K562 (cell line): ENCODE data around the gene ILK. TPM values are rescaled to one million over a fixed set of nuclear protein-coding genes. Genes with fewer than 3 reads are reported as not detected.

ENCODE experiments used
- ATAC-seq: fragments of 200-7000 bp; cut with Tn5 transposase; 3 replicates; pipeline ENCODE4 v1.9.1; 2020; ENCODE audit warnings: moderate library complexity
- BruUV-seq: library from RNA; stranded (reverse); fragments of 400-500 nt; replicated peaks from 2 replicates; lab custom pipeline; 2021; lab: Mats Ljungman, UMichigan
- CTCF ChIA-PET: fragments of 300-600 bp; formaldehyde crosslinking; extraction: SDS; loops from one replicate; lab custom pipeline; 2021; ENCODE audit warnings: low intra/inter-chr PET ratio; lab: Yijun Ruan, JAX
- POLR2A ChIA-PET: fragments of 300-600, 350-650 bp; sonication (Branson Sonifier 250); formaldehyde crosslinking; extraction: SDS; loops from one replicate; lab custom pipeline; 2021; ENCODE audit warnings: antibody characterized with exemption, inconsistent platforms; lab: Yijun Ruan, JAX
- DNase-seq, 4 experiments: peaks; one replicate each; pipeline versions ENCODE4 v3.0.0 to v3.0.0-alpha.2; 2011 to 2018; ENCODE audit warnings: low spot score in 3 of 4, mixed read lengths in 3 of 4; ENCODE audit errors: extremely low read depth in 1 of 4
- FAIRE-seq: peaks from 2 replicates; lab custom pipeline; 2011; peaks lifted over from hg19 to GRCh38; lab: Jason Lieb, UNC
- H2AFZ ChIP-seq: 2 replicates; pipeline ENCODE4 v1.6.0; 2011; ENCODE audit warnings: low read depth, low read length, control low read depth, inconsistent platforms
- H3K27ac ChIP-seq: fragments of 200-600 bp; 3 replicates; pipeline ENCODE4 v1.8.0; 2011; ENCODE audit warnings: low read depth, mild to moderate bottlenecking, control low read depth, inconsistent platforms, low read length, moderate library complexity, mixed read lengths; ENCODE audit errors: extremely low read depth
- H3K27me3 ChIP-seq, 2 experiments: fragments of 300-600 bp in 1 of 2; 2 replicates in 1 of 2; 3 replicates in 1 of 2; pipeline versions ENCODE4 v1.6.0 to v1.8.0; 2011; ENCODE audit warnings: inconsistent platforms in 2 of 2, low read length in 2 of 2, mild to moderate bottlenecking in 1 of 2, mixed read lengths in 1 of 2, moderate library complexity in 1 of 2; ENCODE audit not compliant: control insufficient read depth in 2 of 2, insufficient read depth in 2 of 2
- H3K36me3 ChIP-seq: fragments of 300-600 bp; 3 replicates; pipeline ENCODE4 v1.8.0; 2011; ENCODE audit warnings: mild to moderate bottlenecking, low read length, inconsistent platforms; ENCODE audit not compliant: control insufficient read depth, insufficient read depth
- H3K4me1 ChIP-seq, 2 experiments: fragments of 200-600 bp in 1 of 2; replicated peaks in 1 of 2; 2 replicates in 1 of 2; 3 replicates in 1 of 2; pipeline versions ENCODE4 v1.5.1 to v1.8.0; 2011; ENCODE audit warnings: inconsistent platforms in 2 of 2, low read length in 2 of 2, mild to moderate bottlenecking in 1 of 2, mixed read lengths in 1 of 2, moderate library complexity in 1 of 2; ENCODE audit not compliant: control insufficient read depth in 2 of 2, insufficient read depth in 2 of 2
- H3K4me2 ChIP-seq: 2 replicates; pipeline ENCODE4 v1.6.1; 2011; ENCODE audit warnings: low read length, control low read depth, inconsistent platforms, mixed read lengths; ENCODE audit not compliant: insufficient read depth
- H3K4me3 ChIP-seq: fragments of 200-600 bp; sonication (generic), shearing (Covaris generic); 2 replicates; pipeline ENCODE4 v1.5.1; 2016; ENCODE audit warnings: control low read depth, inconsistent platforms
- H3K79me2 ChIP-seq: fragments of 200-600 bp; 3 replicates; pipeline ENCODE4 v1.8.0; 2011; ENCODE audit warnings: low read length, inconsistent platforms; ENCODE audit not compliant: control insufficient read depth, insufficient read depth
- H3K9ac ChIP-seq, 2 experiments: 2 replicates each; pipeline versions ENCODE4 v1.6.0 to v1.6.1; 2011; ENCODE audit warnings: low read depth in 2 of 2, low read length in 2 of 2, control low read depth in 1 of 2, inconsistent platforms in 1 of 2, mild to moderate bottlenecking in 1 of 2, mixed read lengths in 1 of 2; ENCODE audit not compliant: insufficient read depth in 1 of 2
- H3K9me1 ChIP-seq: one replicate; pipeline ENCODE4 v1.6.0; 2011; ENCODE audit warnings: inconsistent platforms, mild to moderate bottlenecking, low read length, moderate library complexity; ENCODE audit not compliant: control insufficient read depth, insufficient read depth
- H3K9me3 ChIP-seq: replicated peaks from 2 replicates; pipeline ENCODE4 v1.5.1; 2011; ENCODE audit warnings: low read depth, low read length, inconsistent platforms; ENCODE audit not compliant: control insufficient read depth, insufficient read depth
- H4K20me1 ChIP-seq: replicated peaks from 2 replicates; pipeline ENCODE4 v1.6.1; 2011; ENCODE audit warnings: low read length, inconsistent platforms, mixed read lengths; ENCODE audit not compliant: control insufficient read depth, insufficient read depth
- ESRRA ChIP-seq: fragments of 450-650 bp; IDR thresholded peaks from 2 replicates; pipeline ENCODE4 v1.6.1; 2014; ENCODE audit warnings: low read depth, mild to moderate bottlenecking, moderate library complexity, borderline replicate concordance
- NR2C1 ChIP-seq, 2 experiments: fragments of 450-650 bp; IDR thresholded peaks; 2 replicates each; pipeline ENCODE4 v1.6.1; 2017; ENCODE audit warnings: mild to moderate bottlenecking in 2 of 2, antibody characterized with exemption in 1 of 2, inconsistent platforms in 1 of 2, missing compliant biosample characterization in 1 of 2, missing genetic modification characterization in 1 of 2
- NR2C2 ChIP-seq, 2 experiments: fragments of 200-800 bp in 1 of 2; sonication (Bioruptor generic) in 1 of 2; sonication (generic) in 1 of 2; formaldehyde crosslinking in 1 of 2; IDR thresholded peaks; 2 replicates each; pipeline versions ENCODE4 v1.6.1 to v1.8.0; 2016 to 2022; ENCODE audit warnings: mild to moderate bottlenecking in 1 of 2, missing compliant biosample characterization in 1 of 2, missing genetic modification characterization in 1 of 2, missing genetic modification reagents in 1 of 2
- POLR2G ChIP-seq: fragments of 200-400 bp; formaldehyde crosslinking; IDR thresholded peaks from 2 replicates; pipeline ENCODE4 v1.6.1; 2017; ENCODE audit warnings: low read depth, mild to moderate bottlenecking, antibody characterized with exemption, low read length, moderate library complexity
- WGBS: fragments of 100-300 bp; shearing (Covaris generic); methylation state at CpG from one replicate; pipeline ENCODE4 v1.1.6; 2016; ENCODE audit warnings: low coverage, mixed read lengths; ENCODE audit not compliant: insufficient coverage; ENCODE audit errors: missing lambda C conversion rate; 5-methylcytosine and 5-hydroxymethylcytosine counted together
- in situ Hi-C: fragments of 300-500 bp; cut with MboI; formaldehyde crosslinking; loops from 4 replicates; pipeline ENCODE4 v1.15.0; 2018; ENCODE audit warnings: inconsistent platforms, mixed read lengths
- intact Hi-C: fragments of 100-400 bp; cut with micrococcal nuclease; formaldehyde crosslinking; loops from 2 replicates; pipeline ENCODE4 v1.14.2; 2022
- polyA plus RNA-seq, 8 experiments: library from polyadenylated mRNA; depleted of rRNA in 4 of 8; stranded (reverse) in 5 of 8; unstranded in 3 of 8; fragments of >200 nt; fragmentation: Nextera tagmentation in 2 of 8; fragmentation: Illumina TruSeq in 1 of 8; extraction: Ambion mirVana in 2 of 8; extraction: Trizol in 1 of 8; gene quantifications; 2 replicates each; pipeline versions ENCODE4 v1.2.1 to v1.2.3, GENCODE V29; 2011 to 2014; ENCODE audit warnings: inconsistent platforms in 1 of 8, missing spikeins in 1 of 8
- total RNA-seq, 7 experiments: library from RNA; depleted of rRNA in 6 of 7; stranded (reverse); fragments of >200 nt in 6 of 7; fragmentation: Illumina TruSeq in 2 of 7; extraction: Trizol in 2 of 7; gene quantifications; 2 replicates each; pipeline versions ENCODE4 v1.2.1 to v1.2.3, GENCODE V29; 2011 to 2021; ENCODE audit warnings: low replicate concordance in 1 of 7
- TF ChIP-seq, protein P1 (sequence below): fragments of 450-650 bp; IDR thresholded peaks from 2 replicates; pipeline ENCODE4 v1.6.1; 2018; ENCODE audit warnings: mild to moderate bottlenecking, low read depth; ENCODE audit not compliant: partially characterized antibody
- TF ChIP-seq, protein P2 (sequence below): sonication (generic); formaldehyde crosslinking; IDR thresholded peaks from 2 replicates; pipeline ENCODE4 v1.9.0; 2022; ENCODE audit warnings: mild to moderate bottlenecking, missing genetic modification reagents
- TF ChIP-seq, protein P3 (sequence below): fragments of 450-650 bp; formaldehyde crosslinking; conservative IDR thresholded peaks from 2 replicates; pipeline ENCODE4 v1.4.0; 2022; ENCODE audit warnings: mild to moderate bottlenecking, missing genetic modification characterization

The ILK gene
- total and polyA plus RNA-seq, 9 of the 15 experiments (the other 6 are each of a cell fraction or from before 2014, with no cell fraction given) = 43.3 to 95.9 (median 58.9) TPM

DNA sequence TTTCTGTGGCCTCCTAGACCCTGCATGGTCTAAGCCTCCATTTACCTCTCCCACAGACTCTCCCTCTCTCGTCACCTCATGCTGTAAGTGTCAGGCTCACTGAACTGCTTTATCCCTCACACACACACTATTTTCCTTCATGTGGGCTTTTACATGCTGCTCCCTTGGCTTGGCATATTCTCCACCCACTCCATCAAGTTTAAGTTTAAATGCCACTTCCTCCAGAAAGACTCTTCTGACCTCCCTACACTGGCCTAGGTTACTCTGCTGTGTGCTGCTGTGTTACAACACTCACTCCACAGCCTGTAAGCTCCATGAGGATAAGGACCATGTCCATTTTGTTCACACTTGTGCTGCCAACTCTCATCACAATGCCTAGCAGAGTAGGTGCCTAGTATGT is 49.5 kb downstream of the ILK start (continued):
- TF ChIP-seq, protein P1, sequence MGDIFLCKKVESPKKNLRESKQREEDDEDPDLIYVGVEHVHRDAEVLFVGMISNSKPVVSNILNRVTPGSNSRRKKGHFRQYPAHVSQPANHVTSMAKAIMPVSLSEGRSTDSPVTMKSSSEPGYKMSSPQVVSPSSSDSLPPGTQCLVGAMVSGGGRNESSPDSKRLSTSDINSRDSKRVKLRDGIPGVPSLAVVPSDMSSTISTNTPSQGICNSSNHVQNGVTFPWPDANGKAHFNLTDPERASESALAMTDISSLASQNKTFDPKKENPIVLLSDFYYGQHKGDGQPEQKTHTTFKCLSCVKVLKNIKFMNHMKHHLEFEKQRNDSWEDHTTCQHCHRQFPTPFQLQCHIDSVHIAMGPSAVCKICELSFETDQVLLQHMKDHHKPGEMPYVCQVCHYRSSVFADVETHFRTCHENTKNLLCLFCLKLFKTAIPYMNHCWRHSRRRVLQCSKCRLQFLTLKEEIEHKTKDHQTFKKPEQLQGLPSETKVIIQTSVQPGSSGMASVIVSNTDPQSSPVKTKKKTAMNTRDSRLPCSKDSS = no peak
- TF ChIP-seq POLR2G = no peak
- TF ChIP-seq, all 486 proteins: peak for 0

DNA sequence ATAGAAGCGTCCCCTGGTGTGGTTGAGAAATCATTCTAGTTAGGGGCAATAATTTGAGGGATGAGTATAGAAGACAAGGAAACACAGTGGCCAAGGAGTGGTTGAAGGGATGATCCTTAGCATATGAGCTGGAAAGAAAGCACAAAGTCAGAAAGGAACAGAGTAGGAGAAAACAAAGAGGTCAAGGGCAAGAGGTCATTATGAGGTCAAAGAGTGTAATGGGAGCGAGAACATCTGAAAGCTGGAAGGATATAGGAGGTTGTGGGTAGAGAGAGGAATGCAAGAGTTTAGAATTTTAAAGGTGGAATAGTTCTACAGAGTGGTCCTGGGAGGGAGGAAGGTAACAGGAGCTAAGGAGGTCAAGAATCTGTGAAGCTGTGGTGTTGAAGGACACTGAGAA is 50.1 kb downstream of the ILK start:
- TF ChIP-seq, protein P2, sequence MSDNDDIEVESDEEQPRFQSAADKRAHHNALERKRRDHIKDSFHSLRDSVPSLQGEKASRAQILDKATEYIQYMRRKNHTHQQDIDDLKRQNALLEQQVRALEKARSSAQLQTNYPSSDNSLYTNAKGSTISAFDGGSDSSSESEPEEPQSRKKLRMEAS = no peak
- TF ChIP-seq NR2C2 (CRISPR knock-in tag; IDR thresholded peaks at IDR 0.05) = no peak
- TF ChIP-seq NR2C2 (tag; IDR thresholded peaks at IDR 0.05) = 0 out of 2 replicates have a peak, but pooled peaks have one; percentile 11
- TF ChIP-seq, protein P3, sequence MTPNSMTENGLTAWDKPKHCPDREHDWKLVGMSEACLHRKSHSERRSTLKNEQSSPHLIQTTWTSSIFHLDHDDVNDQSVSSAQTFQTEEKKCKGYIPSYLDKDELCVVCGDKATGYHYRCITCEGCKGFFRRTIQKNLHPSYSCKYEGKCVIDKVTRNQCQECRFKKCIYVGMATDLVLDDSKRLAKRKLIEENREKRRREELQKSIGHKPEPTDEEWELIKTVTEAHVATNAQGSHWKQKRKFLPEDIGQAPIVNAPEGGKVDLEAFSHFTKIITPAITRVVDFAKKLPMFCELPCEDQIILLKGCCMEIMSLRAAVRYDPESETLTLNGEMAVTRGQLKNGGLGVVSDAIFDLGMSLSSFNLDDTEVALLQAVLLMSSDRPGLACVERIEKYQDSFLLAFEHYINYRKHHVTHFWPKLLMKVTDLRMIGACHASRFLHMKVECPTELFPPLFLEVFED (CRISPR knock-in tag) = 0 out of 2 replicates have a peak, but pooled peaks have one; percentile 32
- peak; percentile 62; the same call in 1 of the 2 replicates for TF ChIP-seq NR2C1 (IDR thresholded peaks at IDR 0.05)
- TF ChIP-seq NR2C1 (tag; IDR thresholded peaks at IDR 0.05) = peak; percentile 52; the same call in 1 of the 2 replicates
- peak; percentile 60; the same call in 1 of the 2 replicates for TF ChIP-seq ESRRA
- TF ChIP-seq, all 486 proteins: peak for 4
- Histone ChIP-seq H3K9ac (no peak overlapping the region), H4K20me1 (no peaks in the 10 kb centered on the region), H3K4me3 (no peak overlapping the region), H2AFZ (no peak overlapping the region), H3K4me2 (no peak overlapping the region), H3K9me1 (no peaks in the 10 kb centered on the region), H3K9me3 (no peaks in the 10 kb centered on the region), H3K27me3 (no peaks in the 10 kb centered on the region), H3K79me2 (no peaks in the 10 kb centered on the region), H3K36me3 (no peaks in the 10 kb centered on the region), H3K4me1 (peaks cover 9 to 16% of the 10 kb centered on the region in 2 experiments; a peak in 4 of 5 replicates), H3K27ac (no peak overlapping the region)
- BruUV-seq = no TSS peak
- ATAC-seq (no peak), FAIRE-seq (no peak), DNase-seq (no peak)
- intact Hi-C loops = no loop called here
- 57% methylated on average over 2 of the region's 2 CpGs for WGBS
- POLR2A ChIA-PET = interaction anchor here (0.7 to 0.9 kb wide), 2 partner anchors 14 to 105 kb away, joined by 3 read pairs; no protein-coding TSS in a partner anchor
- CTCF ChIA-PET = no interaction called here
- in situ Hi-C loops = no loop called here
